ENCODE measurements around the gene PMF1. TPM values are rescaled to one million over a fixed set of nuclear protein-coding genes. Genes with fewer than 3 reads are reported as not detected.

PMF1 gene
- total and polyA plus RNA-seq, 2 of the 13 experiments (the other 11 are each of a cell fraction or from before 2014, with no cell fraction given): 72.5 to 89.0 TPM

DNA sequence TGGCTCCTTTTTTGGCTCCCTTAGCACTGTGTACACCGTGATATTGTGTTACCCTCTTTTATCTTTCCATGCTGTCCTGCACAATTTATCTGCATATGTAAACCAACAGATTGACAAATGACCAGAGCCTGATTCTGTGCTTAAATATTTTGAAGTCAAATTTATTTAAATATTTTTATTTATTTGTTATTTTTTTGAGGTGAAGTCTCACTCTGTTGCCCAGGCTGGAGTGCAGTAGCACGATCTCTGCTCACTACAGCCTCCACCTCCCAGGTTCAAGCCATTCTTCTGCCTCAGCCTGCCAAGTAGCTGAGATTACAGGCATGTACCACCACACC lies 12.8 kb downstream of the PMF1 start (continued):
- TF ChIP-seq, protein P1, sequence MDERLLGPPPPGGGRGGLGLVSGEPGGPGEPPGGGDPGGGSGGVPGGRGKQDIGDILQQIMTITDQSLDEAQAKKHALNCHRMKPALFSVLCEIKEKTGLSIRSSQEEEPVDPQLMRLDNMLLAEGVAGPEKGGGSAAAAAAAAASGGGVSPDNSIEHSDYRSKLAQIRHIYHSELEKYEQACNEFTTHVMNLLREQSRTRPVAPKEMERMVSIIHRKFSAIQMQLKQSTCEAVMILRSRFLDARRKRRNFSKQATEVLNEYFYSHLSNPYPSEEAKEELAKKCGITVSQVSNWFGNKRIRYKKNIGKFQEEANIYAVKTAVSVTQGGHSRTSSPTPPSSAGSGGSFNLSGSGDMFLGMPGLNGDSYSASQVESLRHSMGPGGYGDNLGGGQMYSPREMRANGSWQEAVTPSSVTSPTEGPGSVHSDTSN (CRISPR knock-in tag; IDR thresholded peaks at IDR 0.05): no peak

DNA sequence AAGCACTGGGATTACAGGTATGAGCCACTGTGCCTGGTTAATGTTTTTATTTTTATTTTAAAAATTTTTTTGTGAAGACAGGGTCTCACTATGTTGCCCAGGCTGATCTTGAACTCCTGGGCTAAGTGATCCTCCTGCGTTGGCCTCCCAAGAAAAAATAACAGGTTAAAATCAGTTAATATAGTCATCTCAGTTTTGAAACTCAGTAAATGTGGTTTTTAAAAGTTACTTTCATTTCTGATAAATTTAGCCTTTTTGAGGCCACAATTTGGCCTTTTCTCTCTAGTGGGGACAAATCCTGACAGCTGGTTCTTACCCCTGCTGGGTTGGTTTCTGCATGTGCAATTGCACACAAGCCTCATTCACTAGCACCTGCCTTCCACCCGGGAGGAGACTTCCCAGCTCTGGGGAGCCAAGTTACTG lies 13.3 kb downstream of the PMF1 start:
- in situ Hi-C loops (cut with HindIII; ENCODE audit: extremely low pct_ligation_motif_present, low pct_unique_long_range_greater_than_20kb) (loop anchor here (5.0 kb wide), 1 partner anchor 84 kb away; no protein-coding TSS in a partner anchor), intact Hi-C loops (cut with micrococcal nuclease; ENCODE audit: unreplicated experiment) (no loop called here)
- TF ChIP-seq NFE2L1 (CRISPR knock-in tag; IDR thresholded peaks at IDR 0.05; ENCODE audit: borderline replicate concordance) (no peak), ZNF670 (CRISPR knock-in tag; IDR thresholded peaks at IDR 0.05; ENCODE audit: borderline replicate concordance) (no peak), TGIF2 (CRISPR knock-in tag; IDR thresholded peaks at IDR 0.05) (no peak), ATF3 (CRISPR knock-in tag; IDR thresholded peaks at IDR 0.05) (no peak), POLR2AphosphoS2 (IDR thresholded peaks at IDR 0.05; ENCODE audit: low read depth, low read length) (no peak), ZNF333 (CRISPR knock-in tag; IDR thresholded peaks at IDR 0.05; ENCODE audit: borderline replicate concordance) (no peak), ZNF430 (CRISPR knock-in tag; IDR thresholded peaks at IDR 0.05) (no peak), ZNF44 (CRISPR knock-in tag; IDR thresholded peaks at IDR 0.05) (no peak)
- TF ChIP-seq, protein P2, sequence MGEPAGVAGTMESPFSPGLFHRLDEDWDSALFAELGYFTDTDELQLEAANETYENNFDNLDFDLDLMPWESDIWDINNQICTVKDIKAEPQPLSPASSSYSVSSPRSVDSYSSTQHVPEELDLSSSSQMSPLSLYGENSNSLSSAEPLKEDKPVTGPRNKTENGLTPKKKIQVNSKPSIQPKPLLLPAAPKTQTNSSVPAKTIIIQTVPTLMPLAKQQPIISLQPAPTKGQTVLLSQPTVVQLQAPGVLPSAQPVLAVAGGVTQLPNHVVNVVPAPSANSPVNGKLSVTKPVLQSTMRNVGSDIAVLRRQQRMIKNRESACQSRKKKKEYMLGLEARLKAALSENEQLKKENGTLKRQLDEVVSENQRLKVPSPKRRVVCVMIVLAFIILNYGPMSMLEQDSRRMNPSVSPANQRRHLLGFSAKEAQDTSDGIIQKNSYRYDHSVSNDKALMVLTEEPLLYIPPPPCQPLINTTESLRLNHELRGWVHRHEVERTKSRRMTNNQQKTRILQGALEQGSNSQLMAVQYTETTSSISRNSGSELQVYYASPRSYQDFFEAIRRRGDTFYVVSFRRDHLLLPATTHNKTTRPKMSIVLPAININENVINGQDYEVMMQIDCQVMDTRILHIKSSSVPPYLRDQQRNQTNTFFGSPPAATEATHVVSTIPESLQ (CRISPR knock-in tag; conservative IDR thresholded peaks at IDR 0.05): no peak
- H3K4me1 ChIP-seq (ENCODE audit: insufficient read depth, low read length): peaks cover 17% of the 10 kb centered on the region
- POLR2A ChIA-PET: interaction anchor here (2.0 to 4.1 kb wide), 3 partner anchors 53 to 84 kb away, joined by 5 to 38 read pairs (median 17); no protein-coding TSS in a partner anchor
- H3K79me2 ChIP-seq (ENCODE audit: insufficient read depth, low read length): no peaks in the 10 kb centered on the region
- H3K27ac ChIP-seq (ENCODE audit: extremely low read length, insufficient read depth, low read length): no peak overlapping the region
- H3K36me3 ChIP-seq (replicated peaks in 1 of 2; ENCODE audit: control insufficient read depth in 1 of 2, insufficient read depth in 2 of 2, low read length in 2 of 2): peaks cover 18 to 53% of the 10 kb centered on the region in 2 experiments
- FAIRE-seq (no peak), DNase-seq (ENCODE audit: low spot score) (no peak), ATAC-seq (no peak)
- no peak overlapping the region for H3K4me2 ChIP-seq (ENCODE audit: low read depth, low read length)
- CTCF ChIA-PET (ENCODE audit: low intra/inter-chr PET ratio, low total read pairs): interaction anchor here (1.2 to 2.0 kb wide), 3 partner anchors 80 to 130 kb away, joined by 4 to 44 read pairs (median 37); no protein-coding TSS in a partner anchor
- no peak overlapping the region for H3K4me3 ChIP-seq (replicated peaks in 1 of 3; ENCODE audit: insufficient read depth in 1 of 3, low read depth in 2 of 3, low read length in 3 of 3)
- H3K9me3 ChIP-seq (ENCODE audit: low read length): no peaks in the 10 kb centered on the region
- H3K27me3 ChIP-seq (ENCODE audit: control insufficient read depth in 1 of 2, insufficient read depth in 2 of 2, low read length in 2 of 2): no peaks in the 10 kb centered on the region
- WGBS (ENCODE audit: low lambda C conversion rate): 100% methylated on average over 2 of the region's 2 CpGs
- H3K9ac ChIP-seq (ENCODE audit: insufficient read depth, low read depth, low read length): no peak overlapping the region
- H2AFZ ChIP-seq (ENCODE audit: low read length): no peak overlapping the region
- no peaks in the 10 kb centered on the region for H4K20me1 ChIP-seq (ENCODE audit: insufficient read depth, low read length)
- BruUV-seq (replicated peaks): no TSS peak

All from HepG2 (cell line).